Skin of body (tissue), 2 donors: ENCODE results near the gene KRTAP9-2. TPM values are rescaled to one million over a fixed set of nuclear protein-coding genes. Genes with fewer than 3 reads are reported as not detected.
"Not testable (repeated sequence)": the region's sequence is repeated elsewhere in the genome, so short reads cannot be mapped to it uniquely, and the experiment has no call there.

Experiments used
- DNase-seq: peaks from one replicate; lab custom pipeline; 2025; lab: John Stamatoyannopoulos, UW
- total RNA-seq: library from RNA; depleted of rRNA; stranded (reverse); fragments of >200 nt; gene quantifications from one replicate; pipeline ENCODE4 v1.2.3, GENCODE V29; 2014

The KRTAP9-2 gene, protein sequence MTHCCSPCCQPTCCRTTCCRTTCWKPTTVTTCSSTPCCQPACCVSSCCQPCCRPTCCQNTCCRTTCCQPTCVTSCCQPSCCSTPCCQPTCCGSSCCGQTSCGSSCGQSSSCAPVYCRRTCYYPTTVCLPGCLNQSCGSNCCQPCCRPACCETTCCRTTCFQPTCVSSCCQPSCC
- total RNA-seq, result 6.3 TPM

DNA sequence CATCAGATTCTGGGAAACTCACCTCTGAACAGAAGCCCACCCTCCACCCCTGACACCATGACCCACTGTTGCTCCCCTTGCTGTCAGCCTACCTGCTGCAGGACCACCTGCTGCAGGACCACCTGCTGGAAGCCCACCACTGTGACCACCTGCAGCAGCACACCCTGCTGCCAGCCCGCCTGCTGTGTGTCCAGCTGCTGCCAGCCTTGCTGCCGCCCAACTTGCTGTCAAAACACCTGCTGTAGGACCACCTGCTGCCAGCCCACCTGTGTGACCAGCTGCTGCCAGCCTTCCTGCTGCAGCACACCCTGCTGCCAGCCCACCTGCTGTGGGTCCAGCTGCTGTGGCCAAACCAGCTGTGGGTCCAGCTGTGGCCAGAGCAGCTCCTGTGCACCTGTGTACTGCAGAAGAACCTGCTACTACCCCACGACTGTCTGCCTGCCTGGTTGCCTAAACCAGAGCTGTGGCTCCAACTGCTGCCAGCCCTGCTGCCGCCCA lies at the start of gene KRTAP9-2:
KRTAP9-2 (plus strand) TSS at position 51 of the 498 bp plus-strand sequence; CDS start at position 58, 7 bp downstream.
- not testable (repeated sequence) for DNase-seq

- no peak for DNase-seq
These were observed 49.6 kb upstream of the KRTAP9-2 start for GRCh38 chr17:41176744-41177387.

- no peak for DNase-seq
These were observed 48.6 kb upstream of the KRTAP9-2 start, which contains the start of gene KRTAP4-2 for GRCh38 chr17:41177727-41178271. KRTAP4-2 (minus strand) TSS chr17:41178221; CDS start chr17:41178164, 57 bp downstream.

DNA sequence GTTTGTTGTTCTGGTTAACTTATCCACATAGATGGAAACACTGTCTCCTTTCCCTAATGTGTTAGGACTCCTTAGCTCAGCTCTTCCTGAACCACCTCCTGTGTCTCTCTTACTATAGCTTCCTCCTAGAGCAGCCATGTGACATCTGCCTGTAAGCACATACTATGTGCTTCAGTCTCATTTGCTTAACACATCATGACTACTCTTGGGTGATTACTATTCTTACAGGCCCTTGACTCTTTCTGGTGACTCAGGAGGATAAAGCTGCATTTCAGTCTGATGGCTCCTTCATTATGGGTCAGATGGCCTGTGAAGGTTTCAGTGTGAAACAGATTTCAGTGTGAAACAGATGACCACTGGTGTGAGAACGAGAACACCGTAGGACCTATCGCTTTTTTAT lies 48.1 kb upstream of the KRTAP9-2 start:
- no peak for DNase-seq

DNA sequence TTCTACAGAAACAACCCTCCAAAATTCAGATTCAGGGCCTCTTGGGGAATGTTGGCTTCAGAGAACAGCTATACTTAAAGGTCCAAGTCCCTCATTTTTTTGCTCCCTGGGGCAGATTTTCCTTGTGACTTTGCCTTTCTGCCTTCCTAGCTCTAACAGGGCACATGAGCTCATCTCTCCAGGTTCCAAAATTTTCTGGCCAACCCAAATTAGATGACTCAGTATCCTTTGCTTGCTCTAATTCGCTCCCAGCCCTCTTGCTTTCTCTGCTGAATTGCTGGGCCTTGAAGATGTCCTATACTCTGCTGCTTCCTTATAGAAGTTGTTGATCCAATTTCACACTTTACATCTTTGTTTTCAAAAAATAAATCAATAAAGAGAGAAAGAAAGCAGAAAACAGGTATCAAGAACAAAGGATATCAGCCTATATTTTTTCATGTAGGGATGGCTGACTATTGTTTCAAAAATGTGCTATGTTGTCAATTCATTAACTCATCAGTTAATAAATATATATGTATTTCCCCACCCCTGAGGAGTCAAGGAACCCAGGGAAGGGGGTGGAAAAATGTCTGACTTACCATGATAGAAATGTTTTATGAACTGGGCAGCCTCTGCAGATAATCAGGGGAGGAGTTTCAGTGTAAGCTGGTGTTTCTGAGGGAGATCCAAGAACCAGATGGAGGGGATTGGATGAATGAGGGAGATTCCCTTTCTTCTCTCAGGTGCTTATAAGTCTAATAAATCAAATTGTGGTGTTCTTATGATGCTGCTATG lies 47.4 kb upstream of the KRTAP9-2 start:
- no peak for DNase-seq

DNA sequence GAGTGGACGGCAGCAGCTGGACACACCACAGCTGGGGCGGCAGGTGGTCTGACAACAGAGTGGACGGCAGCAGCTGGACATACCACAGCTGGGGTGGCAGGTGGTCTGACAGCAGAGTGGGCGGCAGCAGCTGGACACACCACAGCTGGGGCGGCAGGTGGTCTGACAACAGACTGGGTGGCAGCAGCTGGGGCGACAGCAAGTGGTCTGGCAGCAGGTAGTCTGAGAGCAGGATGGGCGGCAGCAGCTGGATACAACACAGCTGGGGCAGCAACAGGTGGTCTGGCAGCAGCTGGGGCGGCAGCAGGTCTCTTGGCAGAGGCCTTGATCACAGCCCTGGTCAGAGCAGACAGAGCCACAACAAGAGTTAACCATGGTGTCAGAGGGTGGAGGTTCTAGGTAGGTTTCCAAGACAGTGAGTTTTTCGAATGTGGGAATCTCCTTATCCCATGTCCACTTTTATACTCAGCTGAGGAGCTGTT lies 41.9 kb upstream of the KRTAP9-2 start, which contains the start of gene KRTAP4-1:
KRTAP4-1 (minus strand) TSS at position 432 of the 482 bp plus-strand sequence; CDS start at position 375, 57 bp downstream.
- DNase-seq, result no peak

DNA sequence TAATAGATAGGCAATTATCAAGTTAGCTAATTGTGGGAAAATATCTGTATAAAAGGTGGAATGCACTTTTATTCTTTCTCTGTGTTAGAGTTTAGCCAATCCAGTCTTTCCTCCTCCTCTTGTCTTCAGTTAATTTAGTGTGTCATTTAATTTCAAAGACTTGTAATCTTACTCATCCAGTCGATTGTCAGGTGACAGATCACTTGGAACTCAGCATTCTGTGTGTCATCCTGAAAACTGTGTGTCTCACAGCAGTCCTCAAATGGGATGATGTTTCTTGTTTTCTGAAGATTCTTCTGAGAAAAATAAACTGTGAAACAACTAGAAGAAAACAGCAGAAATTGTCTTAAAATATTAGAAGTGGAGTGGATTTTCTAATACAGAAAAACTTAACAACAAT lies 41.4 kb upstream of the KRTAP9-2 start:
- DNase-seq, result no peak

DNA sequence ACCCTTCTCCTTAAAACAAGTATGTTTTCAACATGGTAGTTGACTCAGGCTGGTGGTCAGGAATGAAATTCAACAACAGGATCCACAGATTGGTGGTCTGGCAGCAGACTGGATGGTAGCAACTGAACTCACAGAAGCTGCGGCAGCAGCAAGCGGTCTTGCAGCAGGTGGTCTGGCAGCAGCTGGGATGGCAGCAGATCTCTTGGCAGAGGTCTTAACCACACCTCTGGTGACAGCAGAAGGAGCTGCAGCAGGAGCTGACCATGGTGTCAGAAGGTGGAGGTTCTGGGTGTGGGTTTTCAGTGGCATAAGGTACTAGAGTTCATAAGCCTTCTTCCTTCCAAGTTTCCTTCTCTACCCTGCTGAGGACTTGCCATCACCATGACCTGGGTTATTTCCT lies 39.6 kb upstream of the KRTAP9-2 start:
- DNase-seq, result no peak

DNA sequence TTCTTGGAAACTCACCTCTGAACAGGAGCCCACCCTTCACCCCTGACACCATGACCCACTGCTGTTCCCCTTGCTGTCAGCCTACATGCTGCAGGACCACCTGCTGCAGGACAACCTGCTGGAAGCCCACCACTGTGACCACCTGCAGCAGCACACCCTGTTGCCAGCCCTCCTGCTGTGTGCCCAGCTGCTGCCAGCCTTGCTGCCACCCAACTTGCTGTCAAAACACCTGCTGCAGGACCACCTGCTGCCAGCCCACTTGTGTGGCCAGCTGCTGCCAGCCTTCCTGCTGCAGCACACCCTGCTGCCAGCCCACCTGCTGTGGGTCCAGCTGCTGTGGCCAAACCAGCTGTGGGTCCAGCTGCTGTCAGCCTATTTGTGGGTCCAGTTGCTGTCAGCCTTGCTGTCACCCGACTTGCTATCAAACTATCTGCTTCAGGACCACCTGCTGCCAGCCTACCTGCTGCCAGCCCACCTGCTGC lies 36.6 kb upstream of the KRTAP9-2 start, which contains the start of gene KRTAP9-1:
KRTAP9-1 (plus strand) TSS at position 51 of the 482 bp plus-strand sequence; CDS start at position 51, 0 bp downstream.
- not testable (repeated sequence) for DNase-seq

- DNase-seq, result no peak
These were observed 36.1 kb upstream of the KRTAP9-2 start for GRCh38 chr17:41190328-41190727.

DNA sequence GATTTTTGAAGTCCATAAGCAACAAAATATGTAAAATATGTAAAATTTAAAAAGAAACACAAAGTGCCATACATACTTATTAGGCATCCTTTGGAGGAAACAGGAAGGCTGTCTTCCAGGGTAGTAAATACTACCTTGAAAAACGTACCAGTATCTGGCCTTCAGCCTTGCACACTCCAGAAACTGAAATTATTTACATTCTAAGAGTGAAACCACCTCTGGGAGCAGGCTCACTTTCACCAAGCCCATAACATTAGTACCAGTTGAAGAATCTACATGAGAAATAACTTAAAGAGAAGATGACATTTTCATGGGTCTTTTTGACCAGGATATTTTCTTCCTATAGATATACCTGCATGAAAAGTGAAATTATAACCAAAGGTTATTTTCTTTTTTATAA lies 30.4 kb upstream of the KRTAP9-2 start:
- DNase-seq, result no peak

DNA sequence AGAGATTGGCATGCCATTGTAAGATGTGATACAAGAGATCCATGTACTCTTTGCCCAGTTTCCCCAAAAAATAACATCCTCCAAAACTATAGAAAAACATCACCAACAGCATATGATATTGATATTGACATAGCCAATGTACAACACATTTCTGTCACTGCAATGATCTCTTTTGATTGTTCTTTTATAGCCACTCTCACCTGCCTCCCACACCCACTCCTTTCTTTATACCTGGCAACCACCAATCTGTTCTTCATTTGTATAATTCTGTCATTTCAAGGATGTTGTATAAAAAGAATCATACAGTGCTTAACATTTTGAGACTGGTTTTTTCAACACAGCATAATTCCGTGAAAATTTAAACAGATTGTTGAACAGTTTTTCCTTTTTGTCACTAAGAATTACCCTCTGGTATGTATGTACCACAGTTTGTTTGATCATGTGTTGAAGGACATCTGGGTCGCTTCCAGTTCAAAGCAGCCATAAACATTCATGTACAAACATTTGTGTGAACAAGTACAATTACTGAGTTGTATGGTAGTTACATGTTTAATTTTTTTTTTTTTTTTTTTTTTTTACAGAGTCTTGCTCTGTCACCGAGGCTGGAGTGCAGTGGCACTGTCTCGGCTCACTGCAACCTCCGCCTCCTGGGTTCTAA lies 26.9 kb upstream of the KRTAP9-2 start:
- no peak for DNase-seq

- DNase-seq, result no peak
These were observed 14.5 kb upstream of the KRTAP9-2 start for GRCh38 chr17:41211845-41212466.

- no peak for DNase-seq
These were observed 13.8 kb upstream of the KRTAP9-2 start for GRCh38 chr17:41212524-41213169.

DNA sequence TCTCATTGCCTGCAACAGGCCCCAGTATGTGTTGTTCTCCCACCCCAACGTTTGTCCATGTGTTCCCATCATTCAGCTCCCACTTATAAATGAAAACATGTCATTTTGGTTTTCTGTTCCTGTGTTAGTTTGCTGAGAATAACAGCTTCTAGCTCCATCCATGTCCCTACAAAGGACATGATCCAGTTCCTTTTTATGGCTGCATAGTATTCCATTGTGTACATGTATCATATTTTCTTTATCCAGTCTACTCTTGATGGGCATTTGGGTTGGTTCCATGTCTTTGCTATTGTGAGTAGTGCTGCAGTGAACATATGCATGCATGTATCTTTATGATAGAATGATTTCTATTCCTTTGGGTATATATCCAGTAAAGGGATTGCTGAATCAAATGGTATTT lies 10.8 kb upstream of the KRTAP9-2 start:
- no peak for DNase-seq

DNA sequence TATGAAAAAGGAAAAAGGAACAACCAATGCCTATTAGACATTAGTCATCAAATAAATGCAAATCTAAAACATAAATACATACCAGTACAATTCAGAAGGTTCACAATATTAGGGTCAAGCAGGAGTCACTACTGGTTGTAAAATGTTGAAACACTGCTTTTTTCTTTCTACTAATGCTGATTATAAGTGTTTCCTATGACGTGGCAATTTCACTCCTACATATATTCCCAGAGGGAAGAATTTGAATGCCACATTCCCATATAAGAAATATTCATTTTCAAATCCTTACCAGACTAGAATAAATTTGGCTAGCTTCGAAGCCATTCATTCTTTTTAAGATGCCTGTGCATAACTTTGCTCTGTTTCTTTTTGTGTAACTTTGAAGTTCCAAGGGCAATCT lies 2.6 kb upstream of the KRTAP9-2 start:
- DNase-seq, result no peak

DNA sequence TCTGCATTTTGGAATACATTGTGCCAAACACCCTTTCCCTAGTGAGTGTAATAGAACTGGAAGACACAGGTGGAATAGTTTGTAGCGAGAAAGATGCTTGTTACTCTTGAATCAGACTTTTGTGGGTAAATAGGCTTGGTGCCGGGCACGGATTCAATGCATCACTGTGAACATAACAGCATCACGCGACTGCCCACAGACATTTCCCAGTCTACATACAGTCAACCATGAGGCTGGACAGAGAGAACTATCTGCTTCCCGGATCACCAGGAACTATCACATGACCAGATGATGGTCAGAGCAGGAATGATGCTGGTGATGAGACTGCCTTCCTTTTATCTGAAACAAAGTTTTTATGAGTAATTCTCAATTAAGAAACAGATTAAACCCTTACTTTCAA lies 397 bp upstream of the KRTAP9-2 start:
- DNase-seq, result no peak

DNA sequence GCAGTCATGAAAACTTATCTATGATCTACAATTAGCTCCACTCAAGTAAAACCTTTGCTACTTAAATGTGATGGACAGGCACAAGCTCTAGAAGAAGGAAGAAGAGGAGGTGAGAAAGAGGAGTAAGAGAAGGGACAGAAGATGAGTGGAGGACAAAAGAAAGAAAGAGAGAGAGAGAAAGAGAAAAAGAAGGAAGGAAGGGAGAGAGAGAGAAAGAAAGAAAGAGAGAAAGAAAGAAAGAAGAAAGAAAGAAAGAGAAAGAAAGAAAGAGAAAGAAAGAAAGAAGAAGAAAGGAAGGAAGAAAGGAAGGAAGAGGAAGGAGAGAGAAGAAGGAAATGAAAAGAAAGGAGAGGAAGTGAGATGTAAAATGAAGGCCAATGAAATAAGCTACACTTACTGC lies 3.6 kb downstream of the KRTAP9-2 start:
- DNase-seq, result no peak

DNA sequence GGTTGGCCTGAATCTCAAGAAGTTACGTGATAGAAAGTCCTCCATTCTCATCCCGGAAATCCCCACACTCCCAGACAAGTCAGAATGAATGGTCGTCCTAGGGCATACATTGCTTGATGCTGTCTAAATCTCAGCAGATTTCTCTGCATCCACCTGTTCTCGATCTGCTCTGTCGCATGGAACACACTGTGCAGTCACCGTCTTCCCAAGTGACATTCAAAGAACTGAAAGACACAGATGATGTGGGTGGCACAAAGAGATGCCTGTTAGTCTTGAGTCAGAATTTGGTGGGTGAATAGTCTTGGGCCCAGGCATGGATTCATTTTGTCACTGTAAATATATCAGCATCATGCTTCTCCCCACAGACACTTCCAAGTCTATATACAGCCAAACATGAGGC lies 5.3 kb downstream of the KRTAP9-2 start:
- DNase-seq, result no peak
